Stimulated activated CD4-positive, alpha-beta T cell treated with anti-CD3 and anti-CD28 coated beads, Interleukin-15, amount 100 ng/mL, for 24 hours (primary cell): ENCODE measurements around the gene E2F8.
"Not testable (repeated sequence)": the region's sequence is repeated elsewhere in the genome, so short reads cannot be mapped to it uniquely, and the experiment has no call there.

ENCODE experiments used
- DNase-seq: peaks from one replicate; pipeline ENCODE4 v3.0.0-alpha.2; 2020

Gene E2F8

GRCh38 chr11:19240420-19241259 lies at the start of gene E2F8:
Gene E2F8, minus strand, starts transcription at chr11:19240945. Its CDS starts 824 bp downstream, at chr11:19240121.
- peak; percentile 96 for DNase-seq

- DNase-seq: no peak
These were observed 49.6 kb upstream of the E2F8 start for GRCh38 chr11:19290356-19290755.

- no peak for DNase-seq
These were observed 47.5 kb upstream of the E2F8 start for GRCh38 chr11:19288256-19288655.

- no peak for DNase-seq
These were observed 45.7 kb upstream of the E2F8 start for GRCh38 chr11:19286411-19286810.

- no peak for DNase-seq
These were observed 44.1 kb upstream of the E2F8 start for GRCh38 chr11:19284881-19285280.

- DNase-seq: no peak
These were observed 43.2 kb upstream of the E2F8 start for GRCh38 chr11:19283991-19284390.

GRCh38 chr11:19281555-19281954 lies 40.8 kb upstream of the E2F8 start:
- no peak for DNase-seq

GRCh38 chr11:19281041-19281440 lies 40.3 kb upstream of the E2F8 start:
- no peak for DNase-seq

- DNase-seq: no peak
These were observed 38.7 kb upstream of the E2F8 start for GRCh38 chr11:19279451-19279850.

- no peak for DNase-seq
These were observed 36.4 kb upstream of the E2F8 start for GRCh38 chr11:19276859-19277808.

- DNase-seq: no peak
These were observed 34.8 kb upstream of the E2F8 start for GRCh38 chr11:19275496-19275895.

GRCh38 chr11:19273219-19273618 lies 32.5 kb upstream of the E2F8 start:
- not testable (repeated sequence) for DNase-seq

GRCh38 chr11:19268909-19269308 lies 28.2 kb upstream of the E2F8 start:
- no peak for DNase-seq

GRCh38 chr11:19267567-19267966 lies 26.8 kb upstream of the E2F8 start:
- DNase-seq: no peak

GRCh38 chr11:19263333-19263732 lies 22.6 kb upstream of the E2F8 start:
- no peak for DNase-seq

- peak; percentile 77 for DNase-seq
These were observed 19.0 kb upstream of the E2F8 start for GRCh38 chr11:19259487-19260345.

GRCh38 chr11:19258641-19259230 lies 18.0 kb upstream of the E2F8 start:
- DNase-seq: no peak

GRCh38 chr11:19254441-19254840 lies 13.7 kb upstream of the E2F8 start:
- not testable (repeated sequence) for DNase-seq

GRCh38 chr11:19253817-19254216 lies 13.1 kb upstream of the E2F8 start:
- no peak for DNase-seq

- no peak for DNase-seq
These were observed 12.5 kb upstream of the E2F8 start for GRCh38 chr11:19253153-19253745.

GRCh38 chr11:19252394-19253152 lies 11.8 kb upstream of the E2F8 start:
- no peak for DNase-seq
